ENCODE results near the gene GPAT3.
"Not testable (repeated sequence)": the region's sequence is repeated elsewhere in the genome, so short reads cannot be mapped to it uniquely, and the experiment has no call there.

The GPAT3 gene

DNA sequence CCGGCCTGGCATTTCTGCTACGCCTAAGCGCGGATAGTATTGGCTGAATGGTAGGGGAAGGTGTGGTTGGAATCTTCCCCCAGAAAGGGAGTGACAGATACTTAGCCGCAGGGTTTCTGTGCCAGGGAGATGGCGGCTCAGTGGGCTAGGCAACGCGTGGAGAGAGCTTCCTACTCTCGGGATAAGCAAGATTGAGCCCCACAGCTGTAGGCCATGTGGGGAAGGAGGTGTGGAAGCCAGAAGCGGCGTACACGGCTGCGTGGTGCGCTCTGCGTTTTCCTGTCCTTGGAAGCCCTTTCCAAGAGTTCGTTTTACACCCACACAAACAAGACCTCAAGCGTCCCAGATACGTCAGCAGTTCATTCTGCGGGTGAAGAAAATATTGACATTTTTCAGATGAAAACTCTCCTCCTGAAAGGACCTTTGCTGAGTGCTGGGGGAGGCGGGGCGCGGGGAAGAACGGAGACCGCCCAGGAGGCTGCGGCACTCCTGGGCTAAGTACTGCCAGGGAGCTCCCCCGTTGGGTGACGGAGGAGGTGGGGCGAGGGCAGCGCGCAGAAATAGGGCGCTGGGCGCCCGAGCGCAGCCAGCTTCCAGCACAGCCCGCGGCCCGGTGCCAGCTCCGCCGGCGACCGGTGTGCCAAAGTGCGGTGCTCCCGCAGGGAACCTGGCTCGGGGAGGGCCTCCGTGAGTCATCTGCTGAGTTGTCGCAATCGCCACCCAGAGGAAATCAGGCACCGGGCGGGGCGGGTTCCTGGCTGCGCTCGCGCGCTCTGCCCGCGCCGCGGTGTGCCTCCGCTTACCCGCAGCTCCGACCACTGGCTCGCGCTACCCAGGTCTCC, at the start of gene GPAT3:
GPAT3 (plus strand) TSS at position 589 of the 842 bp plus-strand sequence. CDS start 515 bp downstream, outside the sequence.
- DNase-seq: peak; percentile 80

DNA sequence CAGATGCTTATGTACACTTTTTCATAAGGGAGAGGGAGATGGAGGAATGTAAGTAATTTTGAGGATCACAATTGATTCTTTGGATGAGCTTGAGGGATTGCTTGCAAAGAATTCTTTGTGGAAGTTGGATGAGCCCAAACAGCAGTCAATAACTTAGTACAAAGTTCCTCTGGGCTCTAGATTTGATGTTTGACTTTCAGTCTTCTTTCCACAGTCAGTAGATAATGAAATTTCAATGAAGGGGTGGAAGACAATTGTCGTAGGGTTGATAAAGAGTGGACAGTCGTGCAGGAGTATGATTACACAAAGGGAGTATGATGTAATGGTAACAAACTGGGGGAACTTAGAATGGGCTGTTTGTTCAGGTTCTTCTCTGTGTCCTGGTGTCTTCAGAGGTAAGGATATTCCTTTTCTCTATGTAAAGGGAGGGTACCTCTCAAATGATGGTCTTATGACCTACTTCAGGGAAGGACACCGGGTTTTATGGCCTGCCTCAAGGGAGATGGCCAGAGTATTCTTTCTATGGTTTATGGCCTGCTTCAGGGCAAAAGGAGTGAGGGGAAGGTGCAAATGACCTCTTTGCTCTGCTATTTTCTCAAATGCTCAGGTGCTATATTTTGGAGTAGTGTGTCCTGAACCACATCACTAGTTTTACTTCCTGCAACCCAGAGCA, 49.3 kb upstream of the GPAT3 start:
- no peak for DNase-seq

DNA sequence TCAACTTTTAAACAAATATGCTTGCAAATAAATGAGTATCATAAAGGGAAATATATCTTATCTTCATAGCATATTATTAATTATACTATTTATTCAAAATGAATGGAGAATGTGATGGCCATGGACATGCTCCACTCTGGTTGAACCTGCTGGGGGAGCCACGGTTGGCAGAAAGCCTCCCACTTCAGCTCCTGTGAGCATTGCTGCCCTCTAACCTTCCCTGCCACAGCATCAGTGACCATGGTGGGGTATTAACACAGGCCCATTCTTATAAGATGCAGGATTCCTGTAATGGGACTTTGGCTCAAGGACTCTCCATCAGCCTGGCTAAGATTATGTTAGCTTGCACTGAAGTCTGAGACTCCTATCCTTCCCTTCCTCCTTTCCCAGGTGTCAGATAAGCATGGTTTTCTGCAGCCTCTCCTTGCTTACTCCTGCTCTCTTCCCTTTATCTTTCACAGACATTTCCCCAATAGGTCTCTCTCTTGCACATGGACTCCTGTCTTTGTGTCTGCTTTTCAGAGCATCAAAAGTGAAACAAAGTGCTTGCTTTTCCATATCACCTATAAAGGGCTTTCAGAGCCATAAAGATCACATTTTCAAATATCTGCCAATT, 46.1 kb upstream of the GPAT3 start:
- DNase-seq: no peak

DNA sequence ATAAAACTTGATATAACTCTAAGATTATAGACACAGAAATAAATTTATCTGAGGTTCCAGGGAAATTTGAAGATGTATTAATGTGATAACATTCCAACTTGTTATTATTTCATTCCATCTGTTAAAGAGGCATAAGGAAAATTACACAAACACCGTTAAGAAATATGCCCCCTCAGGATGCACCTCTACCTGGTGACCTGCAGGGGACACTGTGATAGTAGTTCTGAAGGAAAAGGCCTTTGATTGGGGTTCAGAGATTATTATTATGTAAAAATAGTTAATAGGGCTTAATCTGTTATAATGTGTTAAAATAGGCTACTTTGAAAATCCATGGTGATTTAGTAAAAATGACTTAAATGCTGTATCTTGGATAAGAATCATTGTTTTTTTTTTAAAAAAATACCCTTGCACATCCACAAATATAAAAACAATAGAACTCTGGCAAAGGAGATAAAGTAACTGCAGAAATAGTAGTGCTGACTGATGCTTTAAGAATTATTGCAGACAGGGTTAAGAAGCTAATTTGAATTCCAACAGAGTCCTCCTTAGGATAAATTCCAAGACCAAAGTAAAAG, 44.9 kb upstream of the GPAT3 start:
- no peak for DNase-seq

DNA sequence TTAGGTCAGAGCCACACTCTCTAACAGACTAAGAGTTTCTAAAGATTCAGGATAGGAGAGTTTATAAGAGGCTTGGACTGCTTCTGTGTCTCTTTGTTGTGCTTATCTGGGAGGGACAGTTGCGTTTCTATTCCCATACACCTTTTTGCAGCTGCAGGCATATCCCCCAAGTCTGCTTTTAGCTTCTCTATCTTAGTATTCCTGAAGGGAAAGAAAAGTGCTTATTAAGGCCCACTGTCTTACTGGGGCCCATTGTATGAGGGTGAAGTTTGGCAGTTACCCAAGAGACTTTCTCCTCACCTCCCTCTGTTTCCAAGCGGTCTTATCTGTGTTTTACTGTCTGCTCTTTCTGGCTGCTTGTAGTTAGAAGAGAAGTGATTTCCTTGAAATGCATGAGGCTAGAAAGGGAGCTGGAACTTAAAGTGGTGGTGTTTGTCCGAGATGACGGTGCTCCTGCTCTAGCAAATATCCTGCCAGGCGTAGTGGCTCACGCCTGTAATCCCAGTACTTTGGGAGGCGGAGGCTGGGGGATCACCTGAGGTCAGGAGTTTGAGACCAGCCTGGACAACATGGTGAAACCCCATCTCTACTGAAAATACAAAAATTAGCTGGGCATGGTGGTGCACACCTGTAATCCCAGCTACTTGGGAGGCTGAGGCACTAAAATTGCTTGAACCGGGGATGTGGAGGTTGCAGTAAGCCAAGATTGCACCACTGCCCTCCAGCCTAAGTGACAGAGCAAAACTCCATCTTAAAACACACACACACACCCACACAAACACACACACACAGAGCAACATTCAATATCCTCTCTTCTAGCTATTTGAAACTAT, 39.6 kb upstream of the GPAT3 start:
- DNase-seq: not testable (repeated sequence)

DNA sequence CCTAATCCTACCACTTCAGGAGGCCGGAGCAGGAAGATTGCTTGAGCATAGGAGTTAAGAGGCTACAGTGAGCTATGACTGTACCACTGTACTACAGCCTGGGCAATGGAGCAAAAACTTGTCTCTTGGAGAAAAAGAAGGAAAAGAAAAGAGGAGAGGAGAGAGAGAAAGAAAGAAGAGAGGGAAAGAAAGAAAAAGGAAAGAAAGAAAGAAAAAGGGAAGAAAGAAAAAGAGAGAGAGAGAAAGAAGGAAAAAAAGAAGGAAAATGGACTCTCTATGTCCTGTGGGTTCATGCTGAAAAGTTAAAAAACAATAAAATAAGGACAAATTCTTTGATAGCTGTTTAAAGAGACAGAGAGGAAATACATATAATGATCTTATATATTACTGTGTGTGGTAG, 37.7 kb upstream of the GPAT3 start:
- no peak for DNase-seq

DNA sequence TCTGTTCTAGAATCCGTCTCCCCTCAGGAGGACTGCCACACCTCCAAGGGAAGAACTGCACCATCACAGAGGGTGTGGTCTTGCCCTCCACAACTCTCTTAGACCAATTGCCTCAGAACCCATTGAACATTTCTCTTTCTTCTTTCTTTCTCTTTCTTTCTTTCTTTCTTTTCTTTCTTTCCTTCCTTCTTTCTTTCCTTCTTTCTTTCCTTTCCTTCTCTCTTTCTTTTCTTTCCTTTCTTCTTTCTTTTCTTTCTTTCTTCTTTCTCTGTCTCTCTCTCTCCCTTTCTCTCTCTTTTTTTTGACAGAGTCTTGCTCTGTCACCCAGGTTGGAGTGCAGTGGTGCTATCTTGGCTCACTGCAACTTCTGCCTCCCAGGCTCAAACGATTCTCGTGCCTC, 34.2 kb upstream of the GPAT3 start:
- DNase-seq: not testable (repeated sequence)

DNA sequence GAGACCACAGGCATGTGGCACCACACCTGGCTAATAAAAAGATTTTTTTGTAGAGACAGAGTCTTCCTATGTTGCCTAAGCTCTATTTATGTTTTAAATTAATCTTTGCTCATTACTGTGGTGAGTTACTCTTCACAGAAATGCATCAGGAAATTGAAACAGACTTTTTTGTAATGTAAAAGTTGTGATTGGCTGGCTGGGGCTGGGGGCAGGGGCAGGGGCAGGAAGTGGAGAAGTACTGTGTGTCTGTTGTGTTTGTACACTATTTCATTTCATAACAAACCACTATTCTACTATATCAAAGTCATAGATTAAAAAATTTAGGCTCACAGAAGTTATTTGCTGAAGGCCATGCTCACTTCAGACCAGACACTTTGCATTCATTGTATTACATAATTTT, 31.9 kb upstream of the GPAT3 start:
- DNase-seq: no peak

DNA sequence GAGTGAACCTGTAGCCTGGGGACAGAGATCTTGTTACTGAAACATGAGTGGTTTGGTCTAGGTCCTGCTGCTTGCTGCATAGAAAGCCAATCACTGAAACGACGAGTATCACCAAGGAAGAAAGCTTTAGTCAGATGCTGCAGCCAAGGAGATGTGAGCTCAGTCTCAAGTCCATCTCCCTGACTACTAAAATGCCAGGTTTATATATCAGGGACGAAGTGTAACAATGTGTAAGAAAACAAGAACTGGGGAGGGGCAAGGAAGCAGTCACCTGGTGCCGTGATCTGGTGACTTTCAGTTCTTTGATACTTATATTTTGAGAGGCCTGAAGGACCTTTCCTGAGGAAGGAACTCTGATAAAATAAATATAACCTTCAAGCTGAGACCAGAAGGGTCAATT, 31.4 kb upstream of the GPAT3 start:
- no peak for DNase-seq

DNA sequence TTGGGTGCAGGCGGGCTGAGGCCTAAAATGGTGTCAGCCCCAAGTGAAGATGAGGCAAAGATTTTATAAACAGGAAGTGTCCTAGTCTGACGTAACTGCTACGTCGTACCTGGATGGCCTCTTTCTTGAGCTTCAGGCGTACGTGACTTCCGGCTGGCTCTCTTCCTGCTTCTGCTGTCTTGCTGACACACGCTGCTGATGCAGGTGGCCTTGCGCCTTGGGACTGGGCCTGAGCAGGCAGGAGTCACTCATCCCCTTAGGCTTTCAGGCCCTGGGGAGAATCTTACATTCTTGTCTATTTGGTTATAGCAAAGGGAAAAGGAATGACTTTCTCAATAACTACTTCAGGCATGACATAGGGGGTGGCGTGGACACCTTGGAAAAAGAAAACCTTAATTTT, 30.9 kb upstream of the GPAT3 start:
- no peak for DNase-seq

DNA sequence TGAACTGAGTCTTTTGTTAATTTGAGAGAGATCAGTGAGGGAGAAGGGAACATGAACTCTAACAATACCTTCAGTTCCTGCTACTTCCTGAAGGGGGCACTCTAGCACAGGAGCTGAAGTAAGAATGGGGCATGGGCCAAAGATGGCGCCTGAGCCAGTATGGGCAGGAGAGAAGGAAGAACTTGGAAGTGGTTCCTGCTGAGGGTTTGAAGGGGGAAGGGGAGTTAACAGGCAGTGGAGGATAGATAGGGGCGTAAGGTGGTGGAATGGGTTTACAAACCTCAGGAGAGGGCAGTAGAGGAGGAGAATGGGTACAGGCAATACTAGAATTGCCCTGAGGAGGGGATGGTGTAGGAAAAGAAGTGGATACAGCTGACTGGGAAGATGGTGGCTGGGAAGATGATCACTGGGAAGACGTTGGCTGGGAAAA, 26.7 kb upstream of the GPAT3 start:
- peak; percentile 77 for DNase-seq

DNA sequence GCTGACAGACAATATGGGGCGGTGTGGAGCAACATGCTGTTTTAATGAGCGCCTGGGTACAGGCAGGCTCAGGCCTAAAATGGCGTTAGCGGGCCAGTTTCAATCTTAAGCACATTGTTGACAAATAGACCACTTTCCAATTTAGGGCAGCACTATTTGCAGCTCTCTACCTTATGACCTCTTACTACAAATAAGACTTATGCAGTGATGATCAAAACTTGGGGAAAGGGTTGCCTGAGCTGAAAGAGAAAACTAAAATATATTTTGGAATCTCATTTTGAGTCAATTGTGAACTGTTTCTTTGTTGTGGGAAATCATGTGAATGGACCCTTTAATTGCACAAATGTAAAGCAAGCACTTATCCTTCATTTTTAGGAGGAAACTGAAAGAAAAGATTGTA, 25.5 kb upstream of the GPAT3 start:
- DNase-seq: no peak

DNA sequence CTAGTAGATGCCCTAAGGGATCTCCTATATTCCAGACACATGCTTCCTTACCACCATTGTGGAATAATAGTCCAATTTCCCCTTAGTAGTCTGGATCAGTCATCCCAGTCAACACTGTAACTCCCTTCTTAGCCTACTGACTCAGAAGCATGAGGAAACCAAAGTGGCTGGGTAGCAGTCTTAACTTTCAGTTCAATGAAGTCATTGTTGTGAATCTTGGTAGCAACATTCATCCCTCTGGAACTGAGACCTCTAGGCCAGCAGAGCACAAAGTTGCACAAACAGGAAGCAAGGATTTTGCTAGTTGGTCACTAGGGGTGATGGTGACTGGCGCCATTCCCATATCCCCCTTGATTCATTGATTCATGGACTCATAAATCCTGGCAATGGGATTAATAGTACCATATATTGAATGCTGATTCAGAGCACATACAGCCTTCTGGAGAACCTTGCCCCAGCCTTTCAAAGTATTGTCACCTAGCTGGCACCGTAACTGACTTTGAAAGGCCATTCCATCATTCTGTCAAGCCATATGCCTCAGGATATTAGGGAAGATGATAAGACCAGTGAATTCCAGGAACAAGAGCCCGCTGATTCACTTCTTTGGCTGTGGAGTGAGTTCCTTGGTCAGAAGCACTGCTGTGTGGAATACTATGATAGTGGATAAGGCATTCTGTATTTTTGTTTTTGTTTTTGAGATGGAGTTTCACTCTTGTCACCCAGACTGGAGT, 19.7 kb upstream of the GPAT3 start:
- no peak for DNase-seq

DNA sequence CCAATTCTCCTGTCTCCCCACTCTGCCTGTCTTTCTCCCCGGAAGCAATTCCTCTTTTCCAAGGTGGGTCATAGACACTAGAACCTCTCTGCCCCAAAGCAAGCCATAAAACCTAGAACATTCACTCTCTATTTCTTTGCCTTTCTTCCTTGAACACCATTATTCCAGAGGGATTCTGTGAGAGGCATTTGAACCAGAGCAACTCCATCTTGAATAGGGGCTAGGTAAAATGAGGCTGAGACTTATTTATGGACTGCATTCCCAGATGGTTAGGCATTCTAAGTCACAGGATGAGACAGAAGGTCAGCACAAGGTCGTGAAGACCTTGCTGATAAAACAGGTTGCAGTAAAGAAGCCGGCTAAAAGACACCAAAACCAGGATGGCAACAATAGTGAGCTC, 13.7 kb upstream of the GPAT3 start:
- no peak for DNase-seq

DNA sequence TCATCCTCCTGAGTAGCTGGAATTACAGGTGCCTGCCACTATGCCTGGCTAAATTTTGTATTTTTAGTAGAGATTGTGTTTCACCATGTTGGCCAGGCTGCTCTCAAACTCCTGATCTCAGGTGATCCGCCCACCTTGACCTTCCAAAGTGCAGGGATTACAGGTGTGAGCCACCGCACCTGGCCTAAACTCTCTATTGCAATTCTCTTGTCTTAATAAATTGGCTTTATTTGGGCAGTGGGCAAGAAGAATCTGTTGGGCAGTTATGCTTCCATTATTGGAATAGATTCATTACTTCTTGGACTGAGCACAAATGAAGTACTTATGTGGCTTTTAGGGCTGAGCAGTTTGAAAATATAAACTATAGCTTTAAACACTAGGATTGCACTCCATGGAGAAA, 8.2 kb upstream of the GPAT3 start:
- no peak for DNase-seq

DNA sequence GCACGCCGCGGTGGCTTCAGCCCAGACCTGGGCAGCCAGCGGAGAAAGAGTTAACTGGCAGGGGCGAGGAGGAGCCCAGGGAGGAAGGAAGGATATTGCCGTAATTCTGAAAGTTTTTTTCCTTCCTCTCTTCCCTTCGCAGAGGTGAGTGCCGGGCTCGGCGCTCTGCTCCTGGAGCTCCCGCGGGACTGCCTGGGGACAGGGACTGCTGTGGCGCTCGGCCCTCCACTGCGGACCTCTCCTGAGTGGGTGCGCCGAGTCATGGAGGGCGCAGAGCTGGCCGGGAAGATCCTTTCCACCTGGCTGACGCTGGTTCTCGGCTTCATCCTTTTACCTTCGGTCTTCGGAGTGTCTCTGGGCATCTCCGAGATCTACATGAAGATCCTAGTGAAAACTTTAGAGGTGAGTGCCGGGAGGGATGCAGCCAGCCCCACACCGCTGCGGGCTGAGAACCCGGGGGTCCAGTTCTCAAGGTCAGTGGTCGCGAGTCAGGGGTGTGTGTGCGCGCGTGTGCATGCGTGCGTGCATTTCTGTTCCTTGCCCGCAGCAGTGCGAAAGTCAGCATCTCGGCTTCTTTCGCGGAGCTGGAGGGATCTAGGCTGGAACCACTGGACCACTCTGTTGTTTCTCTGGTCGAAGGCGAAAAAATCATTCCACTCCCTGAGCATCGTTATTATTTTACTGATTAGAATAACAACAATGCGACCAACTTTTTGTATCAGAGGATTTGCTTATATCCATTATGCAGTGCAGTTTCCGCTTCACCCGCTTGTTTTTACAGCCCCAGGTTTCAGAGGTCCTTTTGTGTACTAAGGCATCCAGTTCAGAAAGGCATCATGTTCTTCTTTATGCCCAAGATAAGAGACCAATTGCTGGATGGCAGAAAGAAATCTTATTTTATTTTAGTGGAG, 709 bp downstream of the GPAT3 start:
- DNase-seq: peak; percentile 28

DNA sequence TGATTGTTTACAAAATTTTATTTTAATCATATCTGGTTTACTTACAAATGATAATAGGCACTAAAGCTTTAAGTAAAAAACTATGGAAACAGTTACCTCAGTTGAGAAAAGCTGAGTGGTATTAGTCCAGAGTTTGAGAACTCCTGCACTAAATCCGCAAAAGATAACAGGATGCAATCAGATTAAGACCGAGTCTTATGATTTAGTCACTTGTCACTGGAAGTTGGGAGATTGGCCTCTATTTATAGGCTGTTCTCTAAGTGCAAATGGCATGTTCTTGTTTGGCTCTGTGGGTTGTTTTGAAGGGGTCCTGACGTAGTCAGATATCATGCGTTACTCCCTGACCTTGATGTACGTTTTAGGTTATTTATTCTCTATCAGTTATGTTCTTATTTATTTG, 6.3 kb downstream of the GPAT3 start:
- no peak for DNase-seq

DNA sequence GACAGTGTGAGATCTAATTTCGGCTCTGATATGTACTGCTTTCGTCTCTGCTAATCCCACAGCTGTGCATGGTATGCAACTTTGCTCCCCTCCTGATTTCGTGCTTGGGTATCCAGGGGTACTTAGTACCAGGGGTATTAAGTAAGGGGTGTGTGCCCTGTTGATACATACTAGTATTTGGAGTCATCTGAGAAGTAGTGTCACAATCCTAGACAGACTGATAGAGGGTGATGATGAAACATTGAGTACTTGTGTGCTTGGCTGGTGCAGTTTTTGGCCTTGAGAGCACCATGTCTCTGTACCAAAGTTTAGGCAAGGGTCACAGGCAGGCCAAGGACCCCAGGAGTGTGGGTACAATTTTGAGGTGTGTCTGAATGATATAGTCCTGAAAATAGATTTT, 10.9 kb downstream of the GPAT3 start:
- no peak for DNase-seq

DNA sequence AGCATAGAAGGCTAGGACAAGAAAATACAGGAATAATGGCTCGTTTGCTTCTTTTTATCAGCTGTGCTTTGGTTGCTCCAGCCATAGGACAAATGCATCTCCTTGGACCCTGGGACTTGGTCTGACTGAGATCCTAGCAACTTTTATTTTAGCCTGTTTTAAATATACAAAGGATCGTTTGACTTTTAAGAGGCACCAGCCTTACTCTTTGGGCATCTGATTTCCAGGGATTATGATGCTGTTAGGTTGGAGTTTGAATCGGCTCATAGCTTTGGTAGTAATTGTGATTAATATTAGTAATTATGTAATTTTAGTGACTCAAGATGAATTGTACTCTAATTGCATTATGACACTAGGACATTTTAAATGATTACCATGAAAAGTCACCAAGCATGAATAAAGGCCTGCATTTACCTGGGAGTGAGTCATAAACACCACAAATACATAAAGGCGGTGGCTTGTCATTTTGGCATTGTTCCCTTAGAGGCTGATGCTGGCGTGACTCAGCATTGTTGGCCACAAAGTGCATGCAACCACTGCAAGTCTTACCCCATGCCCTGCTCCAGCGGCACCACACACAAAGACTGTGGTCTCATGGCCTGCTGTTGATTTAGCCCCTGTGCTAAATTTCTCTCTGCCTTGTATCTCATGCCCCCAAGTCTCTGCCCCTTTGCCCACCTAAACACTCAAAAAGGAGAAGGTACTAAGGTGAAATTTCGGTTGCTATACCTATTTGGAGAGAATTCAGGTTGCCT, 12.4 kb downstream of the GPAT3 start:
- peak; percentile 76 for DNase-seq

DNA sequence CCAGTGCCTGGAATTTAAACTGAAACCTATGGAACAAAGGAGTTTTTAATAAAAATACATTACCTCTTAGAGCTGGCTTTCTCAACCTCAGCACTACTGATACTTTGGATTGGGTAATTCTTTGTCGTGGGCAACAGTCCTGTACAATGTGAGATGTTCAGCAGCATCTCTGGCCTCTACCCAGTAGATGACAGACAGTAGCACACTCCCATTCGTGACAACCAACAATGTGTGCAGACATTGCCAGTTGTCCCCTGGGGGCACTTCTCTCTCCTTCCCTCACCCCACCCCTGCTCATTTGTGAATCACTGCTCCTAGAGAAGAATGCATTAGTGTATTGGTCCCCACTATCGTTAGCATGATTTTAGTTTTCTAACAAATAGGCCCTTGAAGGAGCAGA, 16.2 kb downstream of the GPAT3 start:
- DNase-seq: no peak
